RPMI7951 (cell line): Measurements from ENCODE around the gene RUNX1. TPM values are rescaled to one million over a fixed set of nuclear protein-coding genes. Genes with fewer than 3 reads are reported as not detected.

Experiments used
- DNase-seq: peaks from one replicate; pipeline ENCODE4 v3.0.0-alpha.2; 2012; ENCODE audit warnings: low read depth
- total RNA-seq: library from RNA; depleted of rRNA; stranded (reverse); fragments of >200 nt; shearing (Covaris generic); gene quantifications from 2 replicates; pipeline ENCODE4 v1.2.3, GENCODE V29; 2014

RUNX1 gene
- total RNA-seq, 1 experiment from 2014 or later, result 13.8 TPM

GRCh38 chr21:35036465-35037383, 12.4 kb downstream of the RUNX1 start:
- no peak for DNase-seq

- no peak for DNase-seq
These were observed 13.5 kb downstream of the RUNX1 start for GRCh38 chr21:35035581-35035980.

GRCh38 chr21:35035116-35035515, 14.0 kb downstream of the RUNX1 start:
- DNase-seq, result no peak

GRCh38 chr21:35034203-35034926, 14.7 kb downstream of the RUNX1 start:
- no peak for DNase-seq

GRCh38 chr21:35032474-35033263, 16.4 kb downstream of the RUNX1 start:
- DNase-seq, result no peak

- DNase-seq, result no peak
These were observed 20.6 kb downstream of the RUNX1 start for GRCh38 chr21:35028451-35028978.

- no peak for DNase-seq
These were observed 21.3 kb downstream of the RUNX1 start for GRCh38 chr21:35027563-35028450.

GRCh38 chr21:35026617-35027562, 22.2 kb downstream of the RUNX1 start:
- DNase-seq, result peak; percentile 60

- no peak for DNase-seq
These were observed 23.0 kb downstream of the RUNX1 start for GRCh38 chr21:35026153-35026500.

GRCh38 chr21:35025206-35026152, 23.6 kb downstream of the RUNX1 start:
- DNase-seq, result no peak

- no peak for DNase-seq
These were observed 24.6 kb downstream of the RUNX1 start for GRCh38 chr21:35024513-35024912.

GRCh38 chr21:35024071-35024420, 25.1 kb downstream of the RUNX1 start:
- DNase-seq, result no peak

GRCh38 chr21:35023396-35024070, 25.6 kb downstream of the RUNX1 start:
- no peak for DNase-seq

- DNase-seq, result no peak
These were observed 27.6 kb downstream of the RUNX1 start for GRCh38 chr21:35021546-35021945.

- peak; percentile 53 for DNase-seq
These were observed 28.2 kb downstream of the RUNX1 start for GRCh38 chr21:35020902-35021301.

GRCh38 chr21:35020436-35020835, 28.7 kb downstream of the RUNX1 start:
- no peak for DNase-seq

- DNase-seq, result no peak
These were observed 29.5 kb downstream of the RUNX1 start for GRCh38 chr21:35019631-35020032.

- no peak for DNase-seq
These were observed 31.8 kb downstream of the RUNX1 start for GRCh38 chr21:35017256-35017655.
